ENCODE measurements around the gene MAST3. TPM values are rescaled to one million over a fixed set of nuclear protein-coding genes. Genes with fewer than 3 reads are reported as not detected.

The MAST3 gene
- total and polyA plus RNA-seq, 12 donors, result 1.6 to 19.1 (median 11.4) TPM

GRCh38 chr19:18112989-18113478 lies 15.5 kb downstream of the MAST3 start:
- WGBS, 4 donors, result 30 to 37% (median 32%) methylated on average over 8 to 9 of the region's 9 CpGs
- intact Hi-C loops (cut with DNase I), result loop anchor here (5.0 kb wide), 2 partner anchors 54 to 139 kb away; no protein-coding TSS in a partner anchor
- DNase-seq, result peak; percentile 83 to 94 (median 90)
- Histone ChIP-seq H3K9me3 (replicated peaks in 1 of 3) (no peaks in the 10 kb centered on the region), H3K27ac (no peak overlapping the region), H3K36me3 (replicated peaks in 1 of 2) (no peaks in the 10 kb centered on the region), H3K4me3 (no peak overlapping the region), H3K4me1 (replicated peaks in 1 of 2) (peaks cover 13 to 20% of the 10 kb centered on the region in 2 donors), H3K27me3 (no peaks in the 10 kb centered on the region)
- TF ChIP-seq POLR2A (IDR thresholded peaks at IDR 0.05) (no peak), CTCF (IDR thresholded peaks at IDR 0.05) (peak; percentile 85 to 94 (median 86))

DNA sequence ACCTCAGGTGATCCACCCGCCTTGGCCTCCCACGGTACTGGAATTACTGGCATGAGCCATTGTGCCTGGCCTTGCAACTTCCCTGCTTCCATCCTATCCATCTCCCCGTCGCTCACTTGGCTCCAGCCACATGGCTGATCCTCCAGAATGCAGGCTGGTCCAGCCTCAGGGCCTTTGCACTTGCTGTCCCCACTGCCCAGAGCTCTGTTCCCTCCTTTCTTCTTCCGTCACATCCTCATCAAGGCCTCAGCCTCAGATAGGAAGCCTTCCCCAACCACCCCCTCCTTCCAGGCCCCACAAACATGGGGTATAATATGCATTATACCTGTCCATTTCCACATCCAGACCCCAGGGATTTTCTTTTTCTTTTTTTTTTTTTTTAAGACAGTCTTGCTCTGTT lies 16.2 kb downstream of the MAST3 start:
- WGBS, 4 donors, result 83 to 87% (median 85%) methylated on average over 5 of the region's 5 CpGs
- no peak overlapping the region for H3K27ac ChIP-seq
- no peaks in the 10 kb centered on the region for H3K36me3 ChIP-seq (replicated peaks in 1 of 2)
- no peak for TF ChIP-seq CTCF (IDR thresholded peaks at IDR 0.05)
- TF ChIP-seq POLR2A (IDR thresholded peaks at IDR 0.05), result no peak
- no peaks in the 10 kb centered on the region for H3K9me3 ChIP-seq (replicated peaks in 1 of 3)
- intact Hi-C loops (cut with DNase I), result loop anchor here (5.0 kb wide), 2 partner anchors 53 to 138 kb away; no protein-coding TSS in a partner anchor
- H3K4me1 ChIP-seq (replicated peaks in 1 of 2), result peaks cover 13 to 27% of the 10 kb centered on the region in 2 donors
- DNase-seq, result no peak
- no peaks in the 10 kb centered on the region for H3K27me3 ChIP-seq
- H3K4me3 ChIP-seq, result no peak overlapping the region

- whole genome bisulfite sequencing, 4 donors, result 92 to 100% (median 95%) methylated on average over 1 to 4 of the region's 4 CpGs
- no peaks in the 10 kb centered on the region for H3K9me3 ChIP-seq (replicated peaks in 1 of 3)
- peaks cover 13 to 31% of the 10 kb centered on the region in 2 donors for H3K4me1 ChIP-seq (replicated peaks in 1 of 2)
- no peak overlapping the region for H3K27ac ChIP-seq
- intact Hi-C loops (cut with DNase I), result loop anchor here (5.0 kb wide), 2 partner anchors 53 to 138 kb away; no protein-coding TSS in a partner anchor
- TF ChIP-seq POLR2A (IDR thresholded peaks at IDR 0.05) (no peak), CTCF (IDR thresholded peaks at IDR 0.05) (no peak)
- no peak for DNase-seq
- no peaks in the 10 kb centered on the region for H3K27me3 ChIP-seq
- no peaks in the 10 kb centered on the region for H3K36me3 ChIP-seq (replicated peaks in 1 of 2)
- no peak overlapping the region for H3K4me3 ChIP-seq
Measured at GRCh38 chr19:18114483-18114882, 16.9 kb downstream of the MAST3 start.

GRCh38 chr19:18117364-18117691 lies 19.8 kb downstream of the MAST3 start:
- TF ChIP-seq CTCF (IDR thresholded peaks at IDR 0.05), result no peak
- TF ChIP-seq POLR2A (IDR thresholded peaks at IDR 0.05), result no peak
- DNase-seq, result no peak
- no peaks in the 10 kb centered on the region for H3K27me3 ChIP-seq
- H3K27ac ChIP-seq, result peak overlapping the region in 1 of 5 donors; percentile 64
- peaks cover 6 to 19% of the 10 kb centered on the region in 2 donors for H3K4me1 ChIP-seq (replicated peaks in 1 of 2)
- H3K4me3 ChIP-seq, result peak overlapping the region in 2 of 4 donors; percentile 4 to 77
- intact Hi-C loops (cut with DNase I), result loop anchor here (5.0 kb wide), 2 partner anchors 35 to 45 kb away; partner anchors contain the start of gene PIK3R2 (in 1 of the 2)
- WGBS, 4 donors, result 30 to 35% (median 32%) methylated on average over 11 of the region's 11 CpGs
- H3K9me3 ChIP-seq (replicated peaks in 1 of 3), result no peaks in the 10 kb centered on the region
- H3K36me3 ChIP-seq (replicated peaks in 1 of 2), result no peaks in the 10 kb centered on the region
